Aorta (tissue), 5 donors: Measurements from ENCODE around the gene ARID5B. TPM values are rescaled to one million over a fixed set of nuclear protein-coding genes. Genes with fewer than 3 reads are reported as not detected.

Experiments used
- ATAC-seq: fragments of 200-7000 bp; cut with Tn5 transposase; one replicate; pipeline ENCODE4 v1.9.1; 2022; ENCODE audit warnings: moderate library complexity; ENCODE audit not compliant: low FRiP score
- DNase-seq, 2 donors: peaks; one replicate each; pipeline ENCODE4 v3.0.0-alpha.2; 2020
- H3K27ac ChIP-seq, 2 donors: one replicate each; pipeline ENCODE4 v1.5.1; 2013; ENCODE audit warnings: low read length in 2 of 2, mild to moderate bottlenecking in 2 of 2, moderate library complexity in 2 of 2, control low read depth in 1 of 2, inconsistent platforms in 1 of 2, low read depth in 1 of 2
- H3K27me3 ChIP-seq, 2 donors: one replicate each; pipeline ENCODE4 v1.6.1; 2013; ENCODE audit warnings: control low read depth in 1 of 2, low read length in 1 of 2, mild to moderate bottlenecking in 1 of 2, moderate library complexity in 1 of 2; ENCODE audit not compliant: insufficient read depth in 2 of 2, control insufficient read depth in 1 of 2
- H3K36me3 ChIP-seq, 2 donors: one replicate each; pipeline ENCODE4 v1.6.1; 2013; ENCODE audit warnings: control low read depth in 1 of 2, low read length in 1 of 2, mild to moderate bottlenecking in 1 of 2; ENCODE audit not compliant: insufficient read depth in 2 of 2, control insufficient read depth in 1 of 2
- H3K4me1 ChIP-seq, 2 donors: one replicate each; pipeline ENCODE4 v1.6.1; 2013; ENCODE audit warnings: low read length in 2 of 2, control low read depth in 1 of 2, mild to moderate bottlenecking in 1 of 2, moderate library complexity in 1 of 2; ENCODE audit not compliant: insufficient read depth in 2 of 2, control insufficient read depth in 1 of 2
- H3K4me3 ChIP-seq, 2 donors: one replicate each; pipeline ENCODE4 v1.5.1; 2013; ENCODE audit warnings: low read length in 2 of 2, control low read depth in 1 of 2, mild to moderate bottlenecking in 1 of 2
- H3K9me3 ChIP-seq: one replicate; pipeline ENCODE4 v1.6.1; 2013; ENCODE audit warnings: mild to moderate bottlenecking, low read length; ENCODE audit not compliant: control insufficient read depth
- WGBS, 2 donors: extraction: QIAGEN DNeasy Blood & Tissue Kit; methylation state at CpG; one replicate each; pipeline ENCODE4 v1.1.7; 2013; 5-methylcytosine and 5-hydroxymethylcytosine counted together
- intact Hi-C, 2 donors: fragments of 100-400 bp; cut with DNase I; formaldehyde crosslinking; loops; one replicate each; pipeline versions ENCODE4 v1.14.2 to v1.15.0; 2022
- polyA plus RNA-seq, 2 donors: library from polyadenylated mRNA; stranded (reverse); fragments of 200-250 nt; gene quantifications; one replicate each; pipeline ENCODE4 v1.2.3, GENCODE V29; 2013
- total RNA-seq, 2 donors: library from RNA; stranded (reverse); fragmentation: NEBNext Ultra II Directional; extraction: Animal tissue kit (Norgen Biotek cat#: 25700); gene quantifications; one replicate each; pipeline ENCODE4 v1.2.1, GENCODE V29; 2021
- donor health status: healthy with polysubstance abuse.
- donor health status: Bipolar disorder and iron deficiency.
- donor health status: DM: no; HTN: no; CAD: no.
- donor health status: DM: no; HTN: no; CAD: no.
- donor health status: DM: yes; HTN: yes; CAD: no.

The ARID5B gene
- total and polyA plus RNA-seq, 4 donors: 7.8 to 143 (median 49.7) TPM

- peaks cover 0 to 2% of the 10 kb centered on the region in 2 donors for H3K36me3 ChIP-seq
- no peak for DNase-seq
- intact Hi-C loops: no loop called here
- H3K9me3 ChIP-seq: no peaks in the 10 kb centered on the region
- WGBS, 2 donors: 12% methylated on average over 3 of the region's 3 CpGs
- peak overlapping the region in 1 of 2 donors; percentile 9 for H3K27ac ChIP-seq
- peaks cover 7 to 12% of the 10 kb centered on the region in 2 donors for H3K4me1 ChIP-seq
- no peaks in the 10 kb centered on the region for H3K27me3 ChIP-seq
- no peak overlapping the region for H3K4me3 ChIP-seq
- no peak for ATAC-seq
Observed at GRCh38 chr10:62073429-62073828, 171.9 kb downstream of the ARID5B start.

GRCh38 chr10:62075414-62075813, 173.9 kb downstream of the ARID5B start:
- Histone ChIP-seq H3K4me3 (no peak overlapping the region), H3K9me3 (no peaks in the 10 kb centered on the region), H3K27ac (peak overlapping the region in 1 of 2 donors; percentile 16), H3K27me3 (no peaks in the 10 kb centered on the region), H3K4me1 (peaks cover 7 to 18% of the 10 kb centered on the region in 2 donors), H3K36me3 (peaks cover 0 to 2% of the 10 kb centered on the region in 2 donors)
- WGBS, 2 donors: 74 to 79% methylated on average over 11 of the region's 11 CpGs
- intact Hi-C loops: no loop called here
- ATAC-seq (no peak), DNase-seq (no peak)

- ATAC-seq: no peak
- Histone ChIP-seq H3K27me3 (no peaks in the 10 kb centered on the region), H3K27ac (peak overlapping the region in 1 of 2 donors; percentile 52), H3K9me3 (no peaks in the 10 kb centered on the region), H3K36me3 (peaks cover 0 to 2% of the 10 kb centered on the region in 2 donors), H3K4me1 (peaks cover 7 to 20% of the 10 kb centered on the region in 2 donors), H3K4me3 (no peak overlapping the region)
- 62 to 72% methylated on average over 8 of the region's 8 CpGs for WGBS, 2 donors
- intact Hi-C loops: no loop called here
- no peak for DNase-seq
Observed at GRCh38 chr10:62075912-62076311, 174.4 kb downstream of the ARID5B start.

- no peak overlapping the region for H3K4me3 ChIP-seq
- H3K4me1 ChIP-seq: peaks cover 6 to 20% of the 10 kb centered on the region in 2 donors
- peak overlapping the region in 1 of 2 donors; percentile 30 for H3K27ac ChIP-seq
- intact Hi-C loops: no loop called here
- H3K27me3 ChIP-seq: no peaks in the 10 kb centered on the region
- no peak for DNase-seq
- H3K36me3 ChIP-seq: peaks cover 0 to 2% of the 10 kb centered on the region in 2 donors
- H3K9me3 ChIP-seq: no peaks in the 10 kb centered on the region
- no peak for ATAC-seq
- 12% methylated on average over 2 of the region's 2 CpGs for WGBS, 2 donors
Observed at GRCh38 chr10:62076891-62077290, 175.4 kb downstream of the ARID5B start.

DNA sequence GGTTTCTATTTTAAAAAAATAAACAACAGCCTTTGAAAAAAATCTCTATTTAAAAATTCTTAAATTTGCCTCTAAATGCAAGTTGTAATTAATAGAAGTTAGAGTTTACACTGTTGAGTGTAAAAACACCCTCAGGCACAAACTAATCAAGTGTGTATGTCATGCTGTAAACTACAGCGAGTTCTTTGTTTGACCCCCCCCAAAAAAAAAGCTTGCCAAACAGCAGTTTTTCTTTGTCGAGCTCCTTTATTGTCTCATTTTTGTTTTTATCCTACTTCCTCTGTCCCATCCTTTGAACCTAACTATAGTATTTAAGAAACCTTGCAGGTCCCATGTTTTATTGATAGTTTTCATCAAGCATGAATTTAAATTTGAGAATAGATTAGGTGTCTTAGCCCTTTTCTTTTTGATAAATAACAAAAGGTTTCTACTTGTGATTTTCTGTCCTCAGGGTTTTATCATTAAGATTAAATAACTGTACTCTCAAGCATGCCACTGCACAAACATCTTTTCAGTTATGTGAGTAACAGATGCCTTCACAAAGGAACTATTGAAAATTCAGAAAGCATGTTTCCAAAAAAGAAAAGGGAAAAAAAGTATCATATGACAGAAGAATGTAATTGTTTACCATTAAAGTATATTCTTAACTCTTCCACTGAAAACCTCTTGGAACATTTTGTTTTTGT, 176.0 kb downstream of the ARID5B start:
- Histone ChIP-seq H3K27ac (no peak overlapping the region), H3K27me3 (no peaks in the 10 kb centered on the region), H3K9me3 (no peaks in the 10 kb centered on the region), H3K36me3 (no peaks in the 10 kb centered on the region), H3K4me1 (peaks cover 3 to 20% of the 10 kb centered on the region in 2 donors), H3K4me3 (no peak overlapping the region)
- intact Hi-C loops: no loop called here
- ATAC-seq (no peak), DNase-seq (no peak)
- 21 to 26% methylated on average over 2 of the region's 2 CpGs for WGBS, 2 donors

GRCh38 chr10:62079885-62080559, 178.5 kb downstream of the ARID5B start:
- H3K27ac ChIP-seq: peak overlapping the region; percentile 10 to 46
- H3K36me3 ChIP-seq: no peaks in the 10 kb centered on the region
- H3K27me3 ChIP-seq: no peaks in the 10 kb centered on the region
- no peaks in the 10 kb centered on the region for H3K9me3 ChIP-seq
- WGBS, 2 donors: 96 to 98% methylated on average over 8 of the region's 8 CpGs
- intact Hi-C loops: loop anchor here in 1 of 2 donors (5.0 kb wide), 3 partner anchors 33 to 178 kb away; partner anchors contain the start of gene ARID5B
- ATAC-seq (no peak), DNase-seq (no peak)
- no peak overlapping the region for H3K4me3 ChIP-seq
- H3K4me1 ChIP-seq: peaks cover 2 to 21% of the 10 kb centered on the region in 2 donors

DNA sequence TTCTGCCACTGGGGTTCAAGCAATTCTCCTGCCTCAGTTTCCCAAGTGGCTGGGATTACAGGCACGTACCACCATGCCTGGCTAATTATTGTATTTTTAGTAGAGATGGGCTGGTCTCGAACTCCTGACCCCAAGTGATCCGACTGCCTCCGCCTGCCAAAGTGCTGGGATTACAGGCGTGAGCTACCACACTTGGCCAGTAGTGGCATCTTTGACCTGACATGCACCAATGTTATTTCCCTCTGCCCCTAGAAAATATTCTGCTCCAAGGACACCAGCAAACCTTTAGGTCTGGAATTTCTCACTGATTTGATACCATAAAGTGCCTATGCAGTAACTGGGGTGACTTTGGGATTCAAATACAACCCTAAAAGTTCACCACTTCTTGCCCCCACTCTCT, 179.4 kb downstream of the ARID5B start:
- Histone ChIP-seq H3K27me3 (no peaks in the 10 kb centered on the region), H3K36me3 (peaks cover 0 to 3% of the 10 kb centered on the region in 2 donors), H3K4me3 (no peak overlapping the region), H3K9me3 (no peaks in the 10 kb centered on the region), H3K4me1 (peaks cover 3 to 21% of the 10 kb centered on the region in 2 donors), H3K27ac (peak overlapping the region; percentile 29 to 39)
- DNase-seq: no peak
- 23 to 30% methylated on average over 5 of the region's 5 CpGs for WGBS, 2 donors
- ATAC-seq: no peak
- intact Hi-C loops: loop anchor here in 1 of 2 donors (5.0 kb wide), 3 partner anchors 34 to 179 kb away; partner anchors contain the start of gene ARID5B

DNA sequence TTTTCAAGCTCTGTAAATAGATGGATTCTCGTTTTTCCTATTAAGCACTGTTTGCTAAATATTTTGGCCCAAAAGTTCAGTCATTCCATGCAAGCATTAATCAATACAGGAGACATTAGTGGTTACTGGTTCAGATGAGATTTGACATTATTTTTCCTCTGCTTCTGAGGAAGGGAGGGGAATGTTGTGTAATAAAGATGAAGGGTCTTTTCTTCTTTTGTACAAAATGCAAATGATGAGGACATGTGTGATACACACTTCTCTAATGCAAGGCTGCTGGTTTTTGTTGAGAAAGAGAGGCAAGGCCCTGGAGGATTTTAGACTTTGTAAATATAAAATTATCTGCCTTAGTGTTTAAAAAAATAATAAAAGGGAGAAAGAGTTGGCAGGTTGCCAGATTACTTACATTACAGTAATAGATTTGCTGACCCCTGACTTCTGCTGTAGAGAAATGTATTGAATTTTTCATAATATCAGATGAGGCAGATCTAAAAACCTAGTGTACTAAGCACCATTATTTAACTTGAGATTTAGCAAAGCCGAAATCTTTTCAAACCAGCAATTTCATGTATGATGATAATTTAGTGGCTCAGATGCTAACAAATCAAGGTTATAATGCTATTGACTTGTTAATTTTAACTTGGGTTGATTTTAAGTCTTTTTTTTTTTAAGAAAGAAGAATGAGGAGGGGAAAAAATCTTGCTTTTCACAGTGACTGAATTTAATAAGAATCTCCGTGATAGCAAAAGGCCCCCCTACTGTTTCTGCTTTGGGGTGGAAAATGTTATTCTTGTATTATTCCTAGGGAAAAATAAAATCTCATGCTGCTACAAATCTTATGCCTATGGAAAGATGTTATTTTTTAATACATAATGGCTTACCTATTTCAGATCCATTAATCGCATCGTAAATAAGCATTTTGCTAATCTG, 180.1 kb downstream of the ARID5B start:
- WGBS, 2 donors: 56 to 58% methylated on average over 5 of the region's 5 CpGs
- Histone ChIP-seq H3K36me3 (peaks cover 2 to 6% of the 10 kb centered on the region in 2 donors), H3K27me3 (no peaks in the 10 kb centered on the region), H3K27ac (peak overlapping the region in 1 of 2 donors; percentile 29), H3K4me3 (no peak overlapping the region), H3K9me3 (no peaks in the 10 kb centered on the region), H3K4me1 (peaks cover 3 to 19% of the 10 kb centered on the region in 2 donors)
- intact Hi-C loops: loop anchor here in 1 of 2 donors (5.0 kb wide), 3 partner anchors 34 to 179 kb away; partner anchors contain the start of gene ARID5B
- ATAC-seq (no peak), DNase-seq (no peak)
